Astrocyte (in vitro differentiated cells and primary cell): ENCODE data around the gene GRAMD4. TPM values are rescaled to one million over a fixed set of nuclear protein-coding genes. Genes with fewer than 3 reads are reported as not detected.

ENCODE experiments used
- DNase-seq: peaks from one replicate; pipeline ENCODE4 v3.0.0-alpha.2; 2010; ENCODE audit warnings: low read depth
- FAIRE-seq: peaks from 2 replicates; lab custom pipeline; 2011; peaks lifted over from hg19 to GRCh38; lab: Jason Lieb, UNC
- H2AFZ ChIP-seq: 2 replicates; pipeline ENCODE4 v1.6.0; 2012; ENCODE audit warnings: low read depth, low read length, inconsistent platforms
- H3K27ac ChIP-seq: 2 replicates; pipeline ENCODE4 v1.5.1; 2011; ENCODE audit warnings: low read depth, low read length, inconsistent platforms
- H3K27me3 ChIP-seq: 2 replicates; pipeline ENCODE4 v1.6.0; 2011; ENCODE audit warnings: low read length, inconsistent platforms; ENCODE audit not compliant: insufficient read depth
- H3K36me3 ChIP-seq: 2 replicates; pipeline ENCODE4 v1.5.1; 2011; ENCODE audit warnings: low read length, inconsistent platforms; ENCODE audit not compliant: insufficient read depth
- H3K4me1 ChIP-seq: 2 replicates; pipeline ENCODE4 v1.5.1; 2011; ENCODE audit warnings: low read length, inconsistent platforms; ENCODE audit not compliant: insufficient read depth
- H3K4me2 ChIP-seq: 2 replicates; pipeline ENCODE4 v1.6.0; 2012; ENCODE audit warnings: low read length, inconsistent platforms
- H3K4me3 ChIP-seq: 2 replicates; pipeline ENCODE4 v1.5.1; 2011; ENCODE audit warnings: low read depth, mild to moderate bottlenecking, low read length, inconsistent platforms; ENCODE audit not compliant: insufficient read depth
- H3K79me2 ChIP-seq: 2 replicates; pipeline ENCODE4 v1.6.0; 2012; ENCODE audit warnings: mild to moderate bottlenecking, low read length, inconsistent platforms; ENCODE audit not compliant: insufficient read depth
- H3K9ac ChIP-seq: 2 replicates; pipeline ENCODE4 v1.6.0; 2012; ENCODE audit warnings: mild to moderate bottlenecking, low read length, inconsistent platforms
- H3K9me3 ChIP-seq: 2 replicates; pipeline ENCODE4 v1.5.1; 2012; ENCODE audit warnings: low read depth, mild to moderate bottlenecking, low read length, inconsistent platforms; ENCODE audit not compliant: insufficient read depth
- H4K20me1 ChIP-seq: 2 replicates; pipeline ENCODE4 v1.6.0; 2012; ENCODE audit warnings: low read length, inconsistent platforms; ENCODE audit not compliant: insufficient read depth
- H3K27ac Mint-ChIP-seq: one replicate; pipeline ENCODE4 v1.8.0; 2021; ENCODE audit warnings: mild to moderate bottlenecking, mixed read lengths; ENCODE audit not compliant: unreplicated experiment
- H3K27me3 Mint-ChIP-seq: one replicate; pipeline ENCODE4 v1.8.0; 2021; ENCODE audit warnings: low read depth, mixed read lengths; ENCODE audit not compliant: unreplicated experiment
- H3K36me3 Mint-ChIP-seq: one replicate; pipeline ENCODE4 v1.8.0; 2021; ENCODE audit warnings: low read depth, mixed read lengths; ENCODE audit not compliant: unreplicated experiment
- H3K4me1 Mint-ChIP-seq: one replicate; pipeline ENCODE4 v1.8.0; 2021; ENCODE audit warnings: low read depth, mixed read lengths; ENCODE audit not compliant: unreplicated experiment
- H3K4me3 Mint-ChIP-seq: one replicate; pipeline ENCODE4 v1.8.0; 2021; ENCODE audit warnings: mild to moderate bottlenecking, moderate library complexity, mixed read lengths; ENCODE audit not compliant: unreplicated experiment
- H3K9me3 Mint-ChIP-seq: one replicate; pipeline ENCODE4 v1.8.0; 2021; ENCODE audit warnings: mild to moderate bottlenecking, mixed read lengths; ENCODE audit not compliant: unreplicated experiment
- CTCF ChIP-seq: IDR thresholded peaks from 2 replicates; pipeline ENCODE4 v1.5.1; 2011; ENCODE audit warnings: low read depth, mild to moderate bottlenecking, inconsistent platforms, low read length, moderate library complexity; ENCODE audit not compliant: insufficient read depth
- EZH2 ChIP-seq: IDR thresholded peaks from 2 replicates; pipeline ENCODE4 v1.6.1; 2012; ENCODE audit warnings: mild to moderate bottlenecking, low read length, inconsistent platforms; ENCODE audit not compliant: insufficient read depth
- total RNA-seq: library from RNA; stranded (reverse); gene quantifications from 2 replicates; pipeline ENCODE4 v1.2.1, GENCODE V29; 2021

Gene GRAMD4
- total RNA-seq, 1 donor from 2014 or later: 17.8 TPM

GRCh38 chr22:46591930-46592329 is 28.3 kb upstream of the GRAMD4 start:
- Histone ChIP-seq H3K36me3 (no peaks in the 10 kb centered on the region), H3K79me2 (peaks cover 18% of the 10 kb centered on the region), H3K9me3 (no peaks in the 10 kb centered on the region), H3K4me1 (peaks cover 25% of the 10 kb centered on the region), H3K4me2 (peak overlapping the region; percentile 82), H3K27me3 (peaks cover 2% of the 10 kb centered on the region), H3K4me3 (peak overlapping the region; percentile 47), H3K27ac (peak overlapping the region; percentile 66), H4K20me1 (peaks cover 42% of the 10 kb centered on the region), H2AFZ (no peak overlapping the region), H3K9ac (peak overlapping the region; percentile 51)
- Mint-ChIP-seq H3K4me1 (peaks cover 21% of the 10 kb centered on the region), H3K27ac (peak overlapping the region; percentile 95), H3K4me3 (peak overlapping the region; percentile 73), H3K27me3 (peaks cover 4% of the 10 kb centered on the region), H3K36me3 (no peaks in the 10 kb centered on the region), H3K9me3 (no peaks in the 10 kb centered on the region)
- no peak for FAIRE-seq
- TF ChIP-seq EZH2 (no peak), CTCF (no peak)
- no peak for DNase-seq

GRCh38 chr22:46592390-46592872 is 27.8 kb upstream of the GRAMD4 start:
- Mint-ChIP-seq H3K4me1 (peaks cover 16% of the 10 kb centered on the region), H3K27ac (peak overlapping the region; percentile 95), H3K36me3 (no peaks in the 10 kb centered on the region), H3K9me3 (no peaks in the 10 kb centered on the region), H3K4me3 (peak overlapping the region; percentile 73), H3K27me3 (peaks cover 2% of the 10 kb centered on the region)
- Histone ChIP-seq H3K4me3 (peak overlapping the region; percentile 47), H3K79me2 (peaks cover 14% of the 10 kb centered on the region), H3K36me3 (no peaks in the 10 kb centered on the region), H2AFZ (no peak overlapping the region), H3K27ac (peak overlapping the region; percentile 66), H4K20me1 (peaks cover 40% of the 10 kb centered on the region), H3K9ac (peak overlapping the region; percentile 51), H3K4me1 (peaks cover 25% of the 10 kb centered on the region), H3K27me3 (peaks cover 2% of the 10 kb centered on the region), H3K4me2 (peak overlapping the region; percentile 82), H3K9me3 (no peaks in the 10 kb centered on the region)
- DNase-seq: peak; percentile 89
- no peak for TF ChIP-seq CTCF
- TF ChIP-seq EZH2: no peak
- FAIRE-seq: peak; percentile 69

GRCh38 chr22:46593211-46593681 is 26.9 kb upstream of the GRAMD4 start:
- peaks cover 5% of the 10 kb centered on the region for H3K27me3 Mint-ChIP-seq
- Histone ChIP-seq H4K20me1 (peaks cover 34% of the 10 kb centered on the region), H3K27me3 (peaks cover 2% of the 10 kb centered on the region), H3K79me2 (peaks cover 8% of the 10 kb centered on the region), H3K4me2 (peak overlapping the region; percentile 82), H3K36me3 (no peaks in the 10 kb centered on the region), H3K9me3 (no peaks in the 10 kb centered on the region), H3K9ac (peak overlapping the region; percentile 51), H3K4me3 (no peak overlapping the region), H2AFZ (peak overlapping the region; percentile 28), H3K4me1 (peaks cover 25% of the 10 kb centered on the region), H3K27ac (peak overlapping the region; percentile 66)
- peaks cover 15% of the 10 kb centered on the region for H3K4me1 Mint-ChIP-seq
- H3K4me3 Mint-ChIP-seq: no peak overlapping the region
- TF ChIP-seq EZH2 (no peak), CTCF (no peak)
- peaks cover 1% of the 10 kb centered on the region for H3K36me3 Mint-ChIP-seq
- DNase-seq (peak; percentile 21), FAIRE-seq (no peak)
- H3K27ac Mint-ChIP-seq: no peak overlapping the region
- H3K9me3 Mint-ChIP-seq: no peaks in the 10 kb centered on the region
